GM13976 (cell line): Measurements from ENCODE around the gene DDX25.
"Not testable (repeated sequence)": the region's sequence is repeated elsewhere in the genome, so short reads cannot be mapped to it uniquely, and the experiment has no call there.

Experiments used
- DNase-seq: peaks from one replicate; pipeline ENCODE4 v3.0.0; 2012; ENCODE audit warnings: low spot score
- in situ Hi-C: fragments of 300-500 bp; cut with MboI; formaldehyde crosslinking; loops from one replicate; pipeline ENCODE4 v1.12.0; 2022; ENCODE audit warnings: low sequenced_read_pairs, mixed read lengths, inconsistent platforms; ENCODE audit not compliant: unreplicated experiment
- TF ChIP-seq, protein P1 (sequence below): IDR thresholded peaks from 2 replicates; pipeline ENCODE4 v1.5.1; 2012; ENCODE audit warnings: borderline replicate concordance, mild to moderate bottlenecking; ENCODE audit not compliant: insufficient read depth; ENCODE audit errors: extremely low read depth, missing control alignments, control extremely low read depth

DDX25 gene

DNA sequence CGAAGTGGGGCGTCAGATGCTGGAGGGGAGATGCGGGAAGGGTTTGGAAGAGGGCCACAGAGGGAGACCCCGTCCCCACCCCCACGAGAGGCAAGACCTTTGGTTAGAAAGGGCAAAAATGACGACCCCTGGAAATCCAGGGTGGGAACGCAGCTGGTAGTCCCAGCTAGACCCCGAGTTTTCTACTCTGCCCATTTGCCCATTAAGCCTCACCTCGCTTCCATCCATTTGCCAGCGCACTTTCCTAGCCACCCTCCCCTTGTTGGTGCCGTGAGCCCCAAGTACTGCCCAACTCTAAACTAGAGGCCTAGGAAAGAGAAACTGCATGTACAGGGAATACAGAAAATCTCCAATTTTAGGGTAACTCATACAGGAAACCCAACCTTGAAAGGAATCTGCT lies 370 bp downstream of the DDX25 start:
- TF ChIP-seq, protein P1, sequence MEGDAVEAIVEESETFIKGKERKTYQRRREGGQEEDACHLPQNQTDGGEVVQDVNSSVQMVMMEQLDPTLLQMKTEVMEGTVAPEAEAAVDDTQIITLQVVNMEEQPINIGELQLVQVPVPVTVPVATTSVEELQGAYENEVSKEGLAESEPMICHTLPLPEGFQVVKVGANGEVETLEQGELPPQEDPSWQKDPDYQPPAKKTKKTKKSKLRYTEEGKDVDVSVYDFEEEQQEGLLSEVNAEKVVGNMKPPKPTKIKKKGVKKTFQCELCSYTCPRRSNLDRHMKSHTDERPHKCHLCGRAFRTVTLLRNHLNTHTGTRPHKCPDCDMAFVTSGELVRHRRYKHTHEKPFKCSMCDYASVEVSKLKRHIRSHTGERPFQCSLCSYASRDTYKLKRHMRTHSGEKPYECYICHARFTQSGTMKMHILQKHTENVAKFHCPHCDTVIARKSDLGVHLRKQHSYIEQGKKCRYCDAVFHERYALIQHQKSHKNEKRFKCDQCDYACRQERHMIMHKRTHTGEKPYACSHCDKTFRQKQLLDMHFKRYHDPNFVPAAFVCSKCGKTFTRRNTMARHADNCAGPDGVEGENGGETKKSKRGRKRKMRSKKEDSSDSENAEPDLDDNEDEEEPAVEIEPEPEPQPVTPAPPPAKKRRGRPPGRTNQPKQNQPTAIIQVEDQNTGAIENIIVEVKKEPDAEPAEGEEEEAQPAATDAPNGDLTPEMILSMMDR, result no peak
- no peak for DNase-seq
- in situ Hi-C loops, result no loop called here

DNA sequence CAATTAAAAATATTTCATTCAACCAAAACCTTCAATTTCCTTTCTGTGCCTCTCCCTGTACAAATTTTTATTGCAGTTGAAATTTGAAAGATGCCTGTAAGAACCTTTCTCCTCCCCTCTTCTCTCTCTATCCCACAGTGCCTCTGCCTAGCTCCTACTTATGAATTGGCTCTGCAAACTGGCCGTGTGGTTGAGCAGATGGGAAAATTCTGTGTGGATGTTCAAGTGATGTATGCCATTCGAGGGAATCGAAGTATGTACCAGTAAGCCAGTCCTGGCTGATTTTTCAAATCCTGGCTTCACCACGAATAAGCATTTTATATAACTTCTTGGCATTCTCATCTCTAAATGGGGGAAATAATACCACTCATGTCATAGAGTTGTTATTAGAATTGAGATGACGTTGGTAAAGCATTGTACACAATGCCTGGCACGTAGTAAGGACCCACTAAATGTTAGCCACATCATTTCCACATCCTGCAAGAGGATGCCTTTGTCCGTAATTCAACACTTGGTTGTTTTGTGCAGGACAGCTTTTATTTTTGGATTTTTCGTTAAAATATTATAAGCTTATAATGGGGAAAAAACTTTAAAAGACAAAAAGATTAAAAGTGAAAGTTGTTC lies 6.0 kb downstream of the DDX25 start:
- no peak for DNase-seq
- in situ Hi-C loops, result no loop called here
- TF ChIP-seq, protein P1, result no peak

DNA sequence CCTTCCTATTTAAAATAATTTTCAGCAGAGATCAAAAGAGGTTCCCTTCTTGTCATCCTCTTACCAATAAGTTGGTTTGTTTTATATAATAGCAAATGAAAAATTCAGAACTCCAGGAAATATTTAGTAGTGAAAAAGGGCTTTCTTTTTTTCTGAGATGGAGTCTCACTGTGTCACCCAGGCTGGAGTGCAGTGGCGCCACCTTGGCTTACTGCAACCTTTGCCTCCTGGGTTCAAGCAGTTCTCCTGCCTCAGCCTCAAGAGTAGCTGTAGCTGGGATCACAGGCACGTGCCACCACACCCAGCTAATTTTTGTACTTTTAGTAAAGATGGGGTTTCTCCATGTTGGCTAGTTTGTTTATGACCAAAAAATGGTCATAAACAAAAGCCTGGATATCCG lies 10.3 kb downstream of the DDX25 start:
- in situ Hi-C loops, DNase-seq: not testable (repeated sequence)

DNA sequence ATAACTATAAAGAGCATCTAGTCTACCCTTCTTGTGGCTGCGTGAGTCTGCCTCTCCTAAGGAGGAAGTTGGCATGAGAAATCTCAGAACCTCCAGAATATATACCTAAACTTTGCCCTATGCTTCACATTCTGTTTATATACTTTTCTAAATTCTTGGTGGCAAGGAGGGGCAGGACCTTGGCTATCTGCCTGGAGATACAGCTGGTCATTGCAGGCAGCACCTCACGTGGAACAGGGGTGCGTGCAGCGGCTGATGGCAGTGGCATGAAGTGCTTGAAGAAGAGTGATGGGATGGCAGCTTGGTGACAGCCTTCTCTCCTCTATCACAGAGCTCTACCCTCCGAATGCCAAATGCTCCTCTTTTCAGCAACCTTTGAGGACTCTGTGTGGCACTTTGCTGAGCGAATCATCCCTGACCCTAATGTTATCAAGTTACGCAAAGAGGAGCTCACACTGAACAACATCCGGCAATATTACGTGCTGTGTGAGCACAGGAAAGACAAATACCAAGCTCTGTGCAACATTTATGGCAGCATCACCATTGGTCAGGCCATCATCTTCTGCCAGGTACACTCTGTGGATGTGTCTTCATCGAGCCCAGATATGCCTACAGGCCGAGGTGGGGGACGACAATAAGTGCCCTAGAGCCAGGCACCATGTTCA lies 12.5 kb downstream of the DDX25 start:
- in situ Hi-C loops, result no loop called here
- TF ChIP-seq, protein P1, result no peak
- DNase-seq, result no peak

DNA sequence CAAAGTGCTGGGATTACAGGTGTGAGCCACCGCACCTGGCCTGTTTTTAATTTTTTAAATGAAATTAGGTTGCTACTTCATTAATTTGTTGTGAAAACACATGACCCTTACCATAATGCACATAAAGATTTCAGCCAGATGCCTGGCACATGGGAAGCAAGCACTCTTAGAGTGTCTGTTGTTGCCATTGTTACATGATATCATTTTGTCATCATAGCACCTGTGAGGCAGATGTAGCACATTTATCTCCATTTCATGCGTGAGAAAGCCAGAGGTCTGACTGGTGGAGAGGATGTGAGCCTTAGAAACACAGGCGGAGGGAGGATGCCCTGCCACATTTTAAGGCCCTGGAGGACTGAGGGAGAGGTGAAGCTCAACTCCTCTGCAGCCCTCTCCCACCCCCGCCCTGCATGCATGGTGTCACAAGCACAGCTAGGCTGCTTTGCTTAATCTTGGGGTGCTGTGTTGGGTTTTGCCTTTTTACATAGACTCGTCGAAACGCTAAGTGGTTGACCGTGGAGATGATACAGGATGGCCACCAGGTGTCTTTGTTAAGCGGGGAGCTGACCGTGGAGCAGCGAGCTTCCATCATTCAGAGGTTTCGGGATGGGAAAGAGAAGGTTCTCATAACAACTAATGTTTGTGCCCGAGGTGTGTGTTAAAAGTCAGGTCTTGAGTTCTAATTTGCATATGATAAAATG lies 14.0 kb downstream of the DDX25 start:
- TF ChIP-seq, protein P1, result no peak
- no peak for DNase-seq
- in situ Hi-C loops, result no loop called here

DNA sequence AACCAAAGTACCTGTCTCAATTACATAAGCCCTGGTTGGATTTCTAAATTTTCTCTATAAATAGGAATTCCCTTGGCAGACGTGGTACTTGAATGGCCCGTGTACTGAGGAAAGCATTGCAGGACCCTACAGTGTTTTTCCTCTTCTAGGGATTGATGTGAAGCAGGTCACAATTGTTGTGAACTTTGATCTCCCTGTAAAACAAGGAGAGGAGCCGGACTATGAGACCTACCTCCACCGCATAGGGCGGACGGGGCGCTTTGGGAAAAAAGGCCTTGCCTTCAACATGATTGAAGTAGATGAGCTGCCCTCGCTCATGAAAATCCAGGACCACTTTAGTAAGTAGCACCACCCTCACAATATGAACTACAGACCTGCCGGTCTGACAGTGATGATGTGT lies 16.7 kb downstream of the DDX25 start:
- TF ChIP-seq, protein P1, result no peak
- no peak for DNase-seq
- in situ Hi-C loops, result loop anchor here (10.0 kb wide), 1 partner anchor 274 kb away; no protein-coding TSS in a partner anchor

DNA sequence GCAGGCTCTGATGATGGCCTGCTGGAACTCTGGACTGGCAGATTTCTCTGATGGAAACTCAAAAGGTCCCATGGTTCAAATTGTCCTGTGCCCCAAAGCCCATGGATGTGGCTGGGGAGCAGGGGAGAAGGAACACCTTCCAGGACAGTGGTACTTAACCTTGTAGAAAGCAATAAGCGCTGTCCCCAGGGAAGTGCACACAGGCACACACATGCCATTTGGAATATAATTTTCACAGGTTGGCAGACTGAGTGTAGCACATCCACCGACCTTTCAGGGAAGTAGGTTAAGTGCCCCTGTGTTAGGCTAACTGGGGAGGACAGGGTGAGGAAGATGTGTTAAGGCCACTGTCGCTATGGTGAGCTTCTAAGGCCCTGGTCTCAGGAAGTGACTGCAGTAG lies 17.8 kb downstream of the DDX25 start:
- in situ Hi-C loops, result loop anchor here (10.0 kb wide), 1 partner anchor 273 kb away; no protein-coding TSS in a partner anchor
- TF ChIP-seq, protein P1, result no peak

More for the DNA sequence above, 17.8 kb downstream of the DDX25 start:
- DNase-seq, result no peak
